T-helper 1 cell (primary cell): ENCODE data around the gene MYH10.

Experiments used
- DNase-seq, 5 donors: peaks; one replicate each; pipeline ENCODE4 v3.0.0-alpha.2; 2012 to 2020

Gene MYH10

DNA sequence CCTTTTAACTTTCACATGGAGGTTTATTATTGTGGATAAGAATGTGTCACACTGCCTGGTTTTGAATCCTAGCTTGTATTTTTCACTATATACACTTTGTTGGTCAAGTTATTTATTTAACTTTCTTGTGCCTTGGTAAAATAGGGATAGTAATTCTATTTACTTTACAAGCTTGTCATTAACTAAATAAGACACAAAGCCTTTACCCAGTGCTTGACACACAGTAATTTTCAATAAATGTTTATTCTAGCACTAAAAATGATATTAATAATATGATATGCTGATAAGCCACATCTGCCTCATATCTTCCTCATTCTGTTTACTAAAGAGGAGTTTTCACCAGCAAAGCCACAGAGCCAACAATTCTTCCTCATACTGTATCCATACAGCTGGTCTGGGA is 27.8 kb downstream of the MYH10 start:
- no peak for DNase-seq

DNA sequence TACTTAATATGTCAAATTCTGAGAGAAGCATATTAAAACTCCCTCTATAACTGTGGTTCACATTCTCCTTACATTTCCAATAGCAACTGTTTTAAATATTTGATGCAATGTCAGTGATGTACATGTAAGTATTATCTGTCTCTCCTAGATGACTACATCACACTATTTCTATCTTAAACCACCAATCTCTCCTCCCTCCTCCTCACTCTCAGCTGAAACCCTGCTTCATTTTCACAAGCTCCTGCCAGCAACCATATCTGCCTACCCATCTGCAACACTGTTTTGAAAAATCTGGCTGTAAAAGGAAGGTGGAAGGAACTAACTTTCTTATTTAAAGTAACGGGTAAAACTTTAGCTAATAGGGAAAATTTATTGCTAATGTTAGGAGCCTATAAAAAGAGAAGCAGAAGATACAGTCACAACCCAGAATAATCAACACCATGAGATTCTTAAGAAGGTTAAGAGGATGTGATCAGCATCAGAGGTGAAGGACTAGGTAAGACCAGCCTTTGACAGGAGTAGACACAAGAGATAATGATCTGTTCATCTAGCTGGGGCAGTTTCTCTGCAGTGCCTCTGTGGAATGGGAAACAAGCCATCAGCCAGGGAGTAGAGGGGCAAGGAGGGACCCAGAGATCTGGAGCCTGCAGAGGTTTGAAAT is 31.0 kb downstream of the MYH10 start:
- DNase-seq = no peak

DNA sequence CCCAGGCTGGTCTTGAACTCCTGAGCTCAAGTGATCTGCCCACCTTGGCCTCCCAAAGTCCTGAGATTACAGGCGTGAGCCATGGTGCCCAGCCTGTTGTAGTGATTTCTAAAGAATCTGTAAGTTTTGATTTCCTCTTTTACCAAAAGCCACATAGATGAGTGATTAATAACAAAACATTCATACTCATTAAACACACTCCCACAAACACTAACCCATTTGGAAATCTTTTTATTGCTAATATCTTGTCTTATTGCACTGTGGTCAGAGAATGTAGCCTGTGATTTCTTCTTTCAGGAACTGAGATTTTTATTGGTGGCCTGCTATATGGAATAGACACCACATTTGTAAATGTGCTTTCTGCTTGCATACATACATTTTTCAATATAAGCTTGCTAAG is 31.6 kb downstream of the MYH10 start:
- no peak for DNase-seq

DNA sequence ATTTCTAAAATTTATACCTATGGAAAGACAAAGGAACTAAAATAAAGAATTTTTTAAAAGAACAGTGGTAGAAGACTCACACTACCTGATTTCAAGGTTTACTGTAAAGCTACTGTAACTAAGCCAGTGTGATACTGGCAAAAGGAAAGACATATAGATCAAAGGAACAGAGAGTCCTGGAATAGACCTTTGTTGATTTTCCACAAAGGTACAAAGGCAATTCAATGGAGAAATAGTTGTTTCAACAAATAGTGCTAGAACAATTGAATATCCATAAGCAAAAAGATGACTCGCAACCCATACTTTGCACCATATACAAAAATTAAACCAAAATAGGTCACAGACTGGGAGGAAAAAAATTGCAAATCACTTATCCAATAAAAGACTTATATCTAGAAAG is 36.7 kb downstream of the MYH10 start:
- no peak for DNase-seq

DNA sequence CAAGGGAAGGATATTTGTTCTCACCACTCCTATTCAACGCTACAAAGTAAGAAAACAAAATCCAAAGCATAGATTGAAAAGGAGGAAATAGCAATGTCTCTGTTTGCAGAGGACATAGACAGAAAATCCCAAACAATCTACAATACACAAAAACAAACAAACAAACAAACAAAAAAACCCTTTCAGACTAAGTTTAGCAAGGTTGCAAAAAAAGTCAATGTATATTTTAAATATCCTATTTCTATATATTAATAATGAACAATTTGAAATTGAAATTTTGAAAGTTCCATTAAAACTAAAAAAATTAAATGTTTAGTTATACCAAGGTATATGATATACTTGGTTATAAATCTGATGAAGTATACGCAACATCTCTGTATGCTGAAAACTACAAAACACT is 37.2 kb downstream of the MYH10 start:
- no peak for DNase-seq

DNA sequence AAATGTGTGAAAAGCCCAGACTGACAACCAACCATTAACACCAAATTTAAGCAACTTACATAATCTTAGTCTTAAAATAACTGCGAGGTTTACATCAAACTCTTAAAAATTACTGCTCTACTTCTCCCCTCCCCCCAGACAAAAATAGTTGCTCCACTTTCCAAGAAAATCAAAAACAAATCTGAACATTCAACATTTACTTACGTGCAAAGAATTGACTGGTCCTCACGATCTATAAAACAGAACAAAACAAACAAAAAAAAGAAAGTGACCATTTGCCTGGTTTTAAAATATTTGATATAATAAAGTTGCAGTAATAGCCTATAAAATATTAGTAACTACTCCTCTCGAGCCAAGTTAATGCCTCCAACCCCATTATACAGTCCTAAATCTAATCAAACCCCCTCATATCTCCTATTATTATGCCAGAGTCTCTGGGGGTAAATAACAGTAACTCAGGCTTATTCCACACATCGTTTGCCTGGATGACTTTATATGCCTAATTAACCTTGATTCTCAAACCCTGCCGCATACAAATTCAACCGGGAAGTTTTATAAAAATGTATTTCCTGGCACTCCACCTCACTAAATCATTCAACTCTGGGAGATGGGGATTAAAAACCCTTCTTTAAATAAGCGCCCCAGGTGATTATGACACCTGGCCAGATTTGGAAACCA is 41.5 kb downstream of the MYH10 start:
- DNase-seq = no peak

DNA sequence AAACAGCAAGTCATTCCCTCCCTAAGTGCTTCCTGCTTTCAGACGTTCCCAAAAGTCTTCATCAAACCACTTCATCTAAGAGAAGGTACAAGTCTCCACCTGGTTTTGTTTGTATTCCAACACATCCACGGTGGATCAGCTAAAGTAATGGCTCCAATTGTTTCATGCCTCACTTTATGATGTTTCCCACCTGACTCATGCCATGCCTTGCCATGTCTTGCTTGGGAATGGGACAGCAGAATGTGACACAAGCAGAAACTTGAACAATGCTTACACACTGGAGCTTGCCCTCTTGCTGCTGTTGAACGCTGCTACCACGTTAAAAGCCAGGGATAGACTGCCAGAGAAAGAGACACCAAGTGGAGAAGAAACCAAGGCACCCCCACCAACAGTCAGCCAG is 43.8 kb downstream of the MYH10 start:
- no peak for DNase-seq

DNA sequence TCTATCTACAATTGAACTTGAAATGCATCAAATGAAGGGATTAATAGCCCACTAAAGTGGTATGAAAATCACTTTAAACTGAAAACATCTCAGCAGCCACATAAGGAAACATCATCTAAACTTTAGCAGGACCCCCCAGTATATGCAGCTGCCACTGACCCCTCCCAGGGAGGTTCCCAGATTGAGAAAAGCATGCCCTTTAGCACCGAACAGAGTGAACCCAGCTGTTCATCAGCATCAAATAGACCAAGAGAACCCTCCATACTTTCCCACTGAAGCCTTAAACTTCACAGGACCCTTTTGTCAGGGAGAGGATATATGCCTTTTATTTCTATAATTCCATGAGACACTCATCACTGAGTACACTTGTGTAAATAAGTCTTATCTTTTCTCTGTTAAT is 44.6 kb downstream of the MYH10 start:
- DNase-seq = no peak

DNA sequence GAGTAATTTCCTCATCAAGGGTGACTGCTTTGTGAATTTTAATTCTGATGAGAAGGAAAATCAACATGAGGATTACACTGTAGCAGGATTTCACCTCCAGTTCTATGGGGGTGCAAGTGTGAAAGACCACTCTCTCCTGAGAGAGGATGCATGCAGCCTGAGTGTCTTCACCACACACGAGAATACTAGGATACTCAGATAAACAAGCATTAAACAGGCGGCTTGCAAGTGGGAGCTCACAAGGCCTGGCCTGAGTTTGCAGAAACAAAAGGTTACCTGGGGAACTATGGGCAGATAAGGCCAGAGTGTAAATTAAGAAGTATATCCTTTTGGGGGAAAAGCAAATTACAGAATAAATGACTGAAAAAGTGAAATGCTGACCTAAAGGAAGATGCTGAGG is 46.6 kb downstream of the MYH10 start:
- no peak for DNase-seq

DNA sequence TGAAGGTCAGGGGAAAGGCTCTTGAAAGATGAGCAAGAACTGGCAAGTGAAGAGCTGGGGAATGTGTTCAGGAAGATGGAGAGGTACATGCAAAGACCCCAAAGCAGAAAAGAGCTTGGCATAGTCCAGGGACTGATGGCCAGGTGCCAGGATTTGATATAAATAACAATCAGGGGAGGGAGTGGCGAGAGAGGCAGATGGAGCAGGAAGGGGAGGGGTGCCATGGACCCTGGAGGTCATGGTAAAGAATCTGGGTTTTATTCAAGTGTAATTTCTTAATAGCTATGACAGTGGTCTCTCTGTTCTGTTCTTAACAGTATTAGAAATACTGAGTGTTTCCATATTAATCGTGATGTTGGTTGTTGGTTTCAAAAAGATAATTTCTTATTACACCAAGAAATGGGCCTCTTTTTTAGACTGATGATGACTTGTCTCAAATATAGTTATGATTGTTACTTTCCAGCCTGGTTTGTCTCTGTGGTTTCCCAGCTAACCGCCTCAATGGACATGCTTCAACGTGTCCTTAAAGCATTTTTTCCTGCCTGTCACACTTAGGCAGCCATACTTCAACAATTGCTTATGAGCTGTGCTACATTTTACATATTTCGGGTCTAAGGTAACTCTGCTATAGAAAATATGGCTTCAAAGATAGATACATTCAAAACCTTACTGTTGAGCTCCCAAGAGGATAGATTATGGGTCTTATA is 49.4 kb downstream of the MYH10 start:
- DNase-seq = peak in 1 of 5 donors; percentile 4

DNA sequence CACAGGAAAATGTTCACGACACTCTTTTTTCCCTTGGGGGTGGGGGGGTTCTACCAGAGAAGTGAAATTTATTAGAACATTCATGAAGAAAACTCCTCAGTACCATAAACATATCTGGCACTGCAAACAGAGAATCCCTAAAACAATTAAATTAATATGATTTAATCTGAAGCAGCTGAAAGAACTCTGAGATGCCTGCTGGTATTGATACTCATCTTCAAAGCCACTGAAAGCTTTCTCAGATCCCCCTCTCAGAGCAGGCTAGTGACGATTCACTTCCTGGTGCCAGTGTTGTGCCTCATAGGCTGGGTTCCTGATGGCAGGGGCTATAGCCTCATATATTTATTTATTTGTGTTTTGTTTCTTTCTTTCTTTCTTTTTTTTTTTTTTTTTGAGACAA is 52.7 kb downstream of the MYH10 start:
- DNase-seq = no peak

DNA sequence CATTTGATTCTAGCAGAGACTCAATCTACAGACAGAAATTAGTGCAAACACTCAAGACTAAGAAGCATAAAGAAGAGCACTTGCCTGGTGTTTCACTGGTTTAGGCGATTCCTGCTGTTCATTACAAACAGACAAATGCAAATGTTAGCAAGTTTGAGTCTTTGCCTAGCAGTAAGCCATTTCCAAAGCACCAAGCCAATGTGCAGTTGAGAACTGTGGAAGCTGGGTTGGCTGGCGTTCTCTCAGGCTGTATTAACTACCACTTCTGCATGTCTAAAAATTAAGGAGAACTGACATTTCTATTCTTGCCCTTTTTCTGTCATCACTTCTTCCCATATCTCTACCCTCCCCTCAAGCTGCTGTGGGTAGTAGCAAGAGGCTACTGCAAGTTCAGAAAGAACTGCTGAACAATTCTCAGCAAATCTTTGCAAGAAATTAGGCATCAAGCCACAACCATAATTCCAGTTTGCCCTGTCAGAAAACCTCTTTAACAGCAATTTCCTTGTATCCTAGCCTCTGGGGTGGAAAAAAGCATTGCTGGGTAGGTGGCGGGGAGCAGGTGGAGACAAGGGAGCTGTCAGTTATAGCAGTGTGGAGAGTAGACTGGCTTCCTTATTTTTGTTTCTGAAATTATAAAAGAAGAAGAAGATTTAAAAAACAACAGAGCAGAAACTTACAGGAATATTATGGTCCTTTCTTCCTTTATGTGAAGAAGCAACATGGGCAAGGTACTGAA is 53.8 kb downstream of the MYH10 start:
- DNase-seq = no peak

DNA sequence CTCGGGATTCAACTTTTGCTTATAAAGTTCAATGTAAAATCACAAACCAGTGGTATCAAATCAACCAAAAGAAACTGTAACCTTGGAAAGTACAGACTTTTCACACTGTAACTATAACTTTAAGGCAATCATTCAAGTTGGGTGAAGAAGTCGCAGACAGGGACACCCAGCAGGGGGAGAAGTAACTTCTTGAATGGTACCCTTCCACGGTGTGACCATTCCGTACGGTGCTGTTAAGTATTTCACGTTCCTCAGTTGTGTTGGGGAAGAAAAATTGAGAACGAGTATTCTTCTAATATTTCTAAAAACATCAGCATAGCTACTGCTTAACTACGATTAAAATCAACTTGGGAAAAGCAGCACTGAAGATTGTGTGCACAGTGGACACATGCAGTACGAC is 55.8 kb downstream of the MYH10 start:
- no peak for DNase-seq

DNA sequence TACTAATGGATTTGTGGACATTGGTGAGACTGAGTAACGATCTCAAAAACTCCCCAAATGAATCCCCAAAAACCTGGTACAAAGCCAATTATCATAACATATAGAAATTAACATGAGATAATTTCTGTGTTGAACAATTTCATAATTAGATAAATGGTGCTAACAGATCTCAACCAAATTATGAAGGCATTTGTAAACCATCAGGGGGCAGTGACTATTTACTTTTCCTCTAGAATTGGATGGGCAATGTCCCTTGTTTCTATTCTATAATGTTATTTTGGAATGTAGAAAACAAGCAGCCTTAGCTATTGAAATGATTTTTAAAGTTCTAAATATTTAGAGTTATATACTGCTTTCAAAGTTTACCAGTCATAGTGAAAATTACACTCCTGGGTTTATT is 57.8 kb downstream of the MYH10 start:
- DNase-seq = no peak

DNA sequence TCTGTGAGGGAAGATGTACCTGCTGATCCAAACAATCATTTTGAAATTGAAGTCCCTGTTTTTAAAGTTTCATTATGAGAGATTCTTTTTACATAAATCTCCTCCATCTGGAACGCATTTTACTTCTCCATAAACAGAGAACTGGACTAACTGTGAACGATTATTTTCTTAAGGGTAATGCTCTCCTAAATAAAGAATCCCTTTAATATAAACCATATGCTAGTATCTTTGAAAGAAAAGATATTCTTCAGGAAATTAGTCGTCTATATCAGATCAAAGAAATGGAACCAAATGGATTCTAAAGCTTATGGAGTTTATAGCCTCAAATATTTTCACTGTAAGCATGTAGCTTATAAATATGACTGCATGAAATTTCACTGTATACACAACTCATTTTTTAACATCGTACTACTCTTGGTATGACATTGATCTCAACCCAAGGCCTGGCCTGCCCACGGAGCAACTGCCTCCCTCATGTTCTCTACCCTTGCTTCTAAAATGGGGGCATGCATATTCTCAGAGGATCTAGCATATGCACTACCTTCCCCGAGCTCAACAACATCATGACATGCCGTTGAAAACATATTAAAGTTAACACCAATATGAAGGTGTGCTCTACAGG is 66.4 kb downstream of the MYH10 start:
- no peak for DNase-seq

DNA sequence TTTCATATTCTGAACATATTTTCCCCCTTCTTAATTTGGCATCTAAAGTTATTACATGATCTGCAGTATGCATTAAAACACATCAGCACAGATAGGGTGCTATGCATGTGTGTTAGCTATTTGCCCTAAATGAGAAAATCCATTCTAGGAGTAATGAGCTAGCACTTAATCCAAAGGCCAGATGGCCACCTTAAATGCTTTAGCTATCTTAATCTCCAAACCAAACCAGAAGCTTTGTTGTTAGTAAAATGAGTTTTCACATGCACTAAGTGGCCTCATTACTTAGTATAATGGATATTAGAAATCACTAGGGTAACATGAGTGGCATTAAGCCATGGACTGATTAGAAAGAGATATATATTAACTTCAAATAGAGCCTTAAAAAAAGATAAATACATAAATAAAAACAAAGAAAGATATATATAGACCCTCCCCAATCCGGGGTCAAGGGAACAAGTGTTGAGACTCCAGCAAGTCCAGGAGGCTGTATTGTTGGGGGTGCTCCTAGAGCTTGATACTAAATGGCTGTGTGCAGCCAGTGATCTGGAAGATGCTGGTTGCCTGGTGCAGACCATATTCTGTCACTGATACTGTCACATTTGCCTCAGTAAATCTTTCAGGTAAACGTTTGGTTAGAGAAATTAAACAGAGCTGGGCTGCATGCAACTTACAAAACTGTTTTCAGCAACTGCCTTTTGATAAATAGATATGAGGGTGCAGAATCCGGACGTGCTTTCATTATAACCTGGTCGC is 67.3 kb downstream of the MYH10 start:
- DNase-seq = no peak

DNA sequence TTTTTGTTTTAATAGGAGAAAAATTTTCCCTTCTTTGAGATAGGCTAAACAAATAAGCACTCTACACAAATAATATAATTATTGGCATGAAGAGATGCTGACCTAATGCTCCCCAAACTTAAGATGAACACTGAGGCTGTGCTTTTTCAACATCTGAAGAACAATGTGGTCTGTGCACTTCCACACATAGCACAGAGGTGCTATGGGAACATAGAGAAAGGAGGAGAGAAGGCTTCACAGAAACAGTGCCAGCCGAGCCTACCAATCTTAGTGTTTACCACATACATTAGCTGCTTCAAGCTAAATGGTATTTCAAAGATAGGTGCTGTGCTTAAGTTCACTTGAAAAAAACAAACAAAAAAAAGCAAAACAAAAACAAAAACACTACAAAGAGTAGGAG is 72.4 kb downstream of the MYH10 start:
- DNase-seq = no peak

DNA sequence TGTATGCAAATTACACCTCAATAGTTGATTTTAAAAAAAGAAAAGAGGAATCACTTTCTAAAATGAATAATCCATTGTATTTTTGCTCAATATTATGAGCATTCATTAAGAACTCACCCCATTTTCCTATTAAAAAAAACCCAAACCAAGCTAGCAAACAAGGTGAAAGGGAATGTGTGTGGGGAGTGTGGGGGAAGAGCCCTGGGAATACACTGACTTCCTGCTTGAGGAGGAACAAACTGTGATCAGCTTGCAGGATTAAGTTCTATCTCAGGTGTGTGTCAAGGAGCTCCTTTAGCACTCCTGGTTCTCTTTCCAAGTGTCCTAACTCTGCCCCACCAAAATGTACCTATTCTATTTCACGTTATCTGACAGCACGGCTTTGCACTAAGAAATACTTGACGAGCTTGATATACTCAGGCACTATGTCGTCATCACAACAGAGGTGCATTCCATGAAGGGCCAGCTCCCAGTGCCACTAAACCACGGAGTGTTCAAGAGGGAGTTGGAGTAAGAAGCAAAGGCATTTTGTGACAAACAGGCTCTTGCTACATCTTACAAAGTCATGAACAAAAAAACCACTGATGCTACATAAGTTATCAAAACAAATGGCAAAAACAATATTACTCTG is 73.2 kb downstream of the MYH10 start:
- no peak for DNase-seq

DNA sequence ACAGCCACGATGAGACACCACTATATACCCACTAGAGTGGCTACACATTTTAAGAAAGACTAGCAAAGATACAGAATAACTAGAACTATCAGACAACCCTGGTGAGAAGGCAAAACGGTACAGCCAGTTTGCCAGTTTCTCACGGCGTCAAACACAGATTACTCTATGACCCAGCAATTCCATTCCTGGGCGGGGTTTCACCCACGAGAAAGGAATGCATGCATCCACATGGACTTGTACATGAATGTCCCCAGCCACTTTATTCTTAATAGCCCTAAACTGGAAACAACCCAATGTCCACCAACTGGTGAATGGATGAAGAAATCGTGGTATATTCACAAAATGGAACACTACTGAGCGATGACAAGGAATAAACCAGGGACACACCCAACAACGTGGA is 74.5 kb downstream of the MYH10 start:
- no peak for DNase-seq

DNA sequence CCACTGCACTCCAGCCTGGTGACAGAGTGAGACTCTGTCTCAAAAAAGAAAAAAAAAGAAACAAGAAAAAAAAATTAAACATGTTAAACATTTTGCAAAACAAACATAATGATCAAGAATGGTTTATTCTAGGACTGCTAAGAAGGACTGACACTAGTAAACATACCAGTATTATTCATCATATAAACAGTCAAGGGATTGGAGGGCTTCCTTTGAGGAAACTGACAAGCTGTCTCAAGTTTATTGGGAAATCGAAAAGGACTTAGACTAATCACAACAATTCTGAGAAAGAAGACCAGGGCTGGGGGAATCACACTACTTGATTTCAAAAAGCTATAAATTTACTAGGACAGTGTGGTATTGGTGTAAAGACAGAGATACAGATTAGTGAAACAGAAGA is 75.5 kb downstream of the MYH10 start:
- no peak for DNase-seq

DNA sequence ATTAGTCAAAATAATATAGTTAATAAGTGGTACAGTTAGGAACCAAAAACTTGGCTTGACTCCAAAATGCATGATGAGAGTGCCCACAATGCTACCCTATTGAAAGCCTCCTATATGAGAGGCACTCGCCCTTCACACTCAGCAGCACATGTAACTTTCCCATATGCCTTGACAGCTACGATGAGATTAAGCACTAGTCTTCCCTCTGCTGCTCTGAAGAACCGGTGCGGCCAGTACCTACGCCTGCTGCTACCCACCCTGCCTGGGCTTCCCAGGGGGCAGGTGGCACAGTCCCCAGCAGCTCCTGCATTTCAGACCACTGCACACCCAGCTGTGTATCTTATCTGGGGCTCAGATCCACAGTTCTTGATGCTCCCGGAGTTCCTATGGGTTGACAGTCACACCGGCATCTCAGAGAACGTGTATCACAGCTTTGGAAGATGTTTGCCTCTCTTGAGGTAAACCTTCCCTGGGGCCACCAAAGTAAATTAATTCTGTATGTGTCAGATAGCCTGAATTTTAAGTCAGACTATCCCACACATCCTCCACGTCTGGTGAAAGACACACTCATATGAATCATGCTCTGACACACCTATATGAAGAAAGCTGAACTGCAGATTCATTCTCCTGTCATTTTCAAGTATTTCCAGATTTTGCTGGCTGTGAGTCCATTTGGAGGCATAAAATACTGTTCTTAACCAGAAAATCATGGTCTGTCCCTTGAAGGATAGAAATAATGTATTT is 77.8 kb downstream of the MYH10 start:
- no peak for DNase-seq
